Stimulated activated CD8-positive, alpha-beta memory T cell treated with anti-CD3 and anti-CD28 coated beads, Interleukin-15, amount 100 ng/mL, for 24 hours (primary cell): Measurements from ENCODE around the gene NDUFB7.
A peak's percentile ranks its signal among the peaks of the same experiment; 100 is the strongest.
"Not testable (repeated sequence)": the region's sequence is repeated elsewhere in the genome, so short reads cannot be mapped to it uniquely, and the experiment has no call there.

Experiments used
- DNase-seq: peaks from one replicate; pipeline ENCODE4 v3.0.0-alpha.2; 2020; ENCODE audit warnings: low read depth

The NDUFB7 gene

DNA sequence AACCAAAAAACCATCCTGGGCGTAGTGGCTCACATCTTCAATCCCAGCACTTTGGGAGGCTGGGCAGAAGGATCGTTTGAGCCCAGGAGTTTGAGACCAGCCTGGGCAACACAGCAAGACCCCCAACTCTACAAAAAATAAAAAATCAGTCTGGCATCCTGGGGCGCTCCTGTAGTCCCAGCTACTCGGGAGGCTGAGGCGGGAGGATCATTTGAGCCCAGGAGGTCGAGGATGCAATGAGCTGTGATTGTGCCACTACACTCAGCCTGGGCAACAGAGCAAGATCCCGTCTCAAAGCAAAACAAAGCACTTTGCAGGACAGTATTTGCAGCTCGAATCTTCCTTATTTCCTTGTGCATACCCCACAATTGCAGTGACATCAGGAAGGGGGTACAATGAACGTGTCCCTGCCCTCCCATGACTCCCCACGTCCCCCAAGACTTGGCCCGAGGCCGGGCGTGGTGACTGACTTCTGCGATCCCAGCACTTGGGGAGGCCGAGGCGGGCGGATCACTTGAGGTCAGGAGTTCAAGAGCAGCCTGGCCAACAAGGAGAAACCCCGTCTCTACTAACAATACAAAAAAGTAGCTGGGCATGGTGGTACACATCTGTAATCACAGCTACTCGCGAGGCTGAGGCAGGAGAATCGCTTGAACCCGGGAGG, 870 bp downstream of the NDUFB7 start:
- no peak for DNase-seq

GRCh38 chr19:14567079-14567478, 4.8 kb downstream of the NDUFB7 start:
- no peak for DNase-seq

DNA sequence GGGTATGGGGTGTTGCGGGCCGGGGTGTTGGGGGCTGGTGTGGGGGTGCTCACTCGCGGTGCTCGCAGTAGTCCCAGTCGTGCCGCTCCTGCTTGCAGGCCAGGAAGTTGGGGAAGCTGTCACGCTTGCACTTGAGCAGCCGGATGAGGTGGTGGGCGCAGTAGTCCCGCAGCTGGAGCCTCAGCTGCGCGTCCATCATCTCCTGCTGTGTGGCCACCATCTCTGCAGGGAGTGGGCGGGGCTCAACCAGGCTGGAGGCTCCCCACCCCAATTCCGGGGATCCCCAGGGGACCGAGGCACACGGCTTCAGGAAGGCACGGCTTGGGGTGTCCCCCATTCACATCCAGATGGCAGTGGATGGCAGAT, 5.2 kb downstream of the NDUFB7 start:
- no peak for DNase-seq

- no peak for DNase-seq
Measured at GRCh38 chr19:14565765-14566711, 5.8 kb downstream of the NDUFB7 start.

DNA sequence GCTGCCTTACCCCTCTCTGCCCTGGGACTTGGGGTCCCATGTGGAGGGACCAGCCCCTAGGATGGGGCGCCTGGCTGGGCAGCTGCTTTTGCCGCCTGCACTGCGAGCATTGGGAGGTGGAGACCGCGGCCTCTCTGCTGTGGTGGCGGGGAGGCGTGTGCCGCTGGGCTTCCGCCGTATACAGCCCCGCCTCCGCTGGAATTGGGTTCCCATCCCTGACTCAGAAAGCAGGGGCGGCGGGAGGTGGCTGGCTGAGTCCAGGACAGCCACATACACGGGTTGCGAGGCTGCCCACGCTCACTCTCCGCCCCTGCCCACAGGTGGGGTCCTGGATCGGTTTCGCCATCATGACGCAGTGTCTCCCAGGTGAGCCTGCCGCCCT, 6.6 kb downstream of the NDUFB7 start:
- no peak for DNase-seq

- not testable (repeated sequence) for DNase-seq
Measured at GRCh38 chr19:14564652-14565297, 7.1 kb downstream of the NDUFB7 start.

DNA sequence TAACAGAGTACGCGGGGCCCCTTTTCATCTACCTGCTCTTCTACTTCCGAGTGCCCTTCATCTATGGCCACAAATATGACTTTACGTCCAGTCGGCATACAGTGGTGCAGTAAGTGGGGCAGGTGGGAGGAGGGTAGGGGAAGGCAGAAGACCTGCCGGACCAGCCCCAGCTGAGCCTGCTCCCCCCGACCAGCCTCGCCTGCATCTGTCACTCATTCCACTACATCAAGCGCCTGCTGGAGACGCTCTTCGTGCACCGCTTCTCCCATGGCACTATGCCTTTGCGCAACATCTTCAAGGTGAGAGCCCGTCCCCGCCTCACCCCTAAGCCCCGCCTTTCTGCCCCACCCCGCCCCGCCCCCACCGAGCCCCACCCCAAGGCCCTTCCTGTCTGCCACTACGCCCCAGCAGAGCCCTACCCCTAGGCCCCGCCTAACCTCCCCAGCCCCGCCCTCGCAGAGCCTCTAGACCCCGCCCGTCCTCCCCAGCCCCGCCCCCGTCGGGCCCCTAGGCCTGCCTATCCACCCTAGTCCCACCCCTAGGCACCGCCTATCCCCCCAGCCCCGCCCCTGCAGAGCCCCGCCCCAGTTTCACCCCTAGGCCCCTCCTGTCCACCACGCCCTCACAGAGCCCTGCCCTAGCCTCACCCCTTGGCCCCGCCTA, 7.7 kb downstream of the NDUFB7 start:
- peak; percentile 40 for DNase-seq

DNA sequence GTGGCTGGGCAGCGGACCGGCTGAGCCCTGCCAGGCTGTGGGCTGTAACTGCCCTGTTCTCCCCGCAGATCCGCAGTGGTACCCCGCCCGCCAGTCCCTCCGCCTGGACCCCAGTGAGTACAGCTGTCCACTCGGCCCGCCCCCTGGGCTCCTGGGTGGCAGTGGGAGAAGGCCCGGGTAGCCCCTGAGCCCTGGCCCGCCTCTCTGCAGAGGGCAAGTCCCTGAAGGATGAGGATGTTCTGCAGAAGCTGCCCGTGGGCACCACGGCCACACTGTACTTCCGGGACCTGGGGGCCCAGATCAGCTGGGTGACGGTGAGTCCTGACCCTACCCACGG, 8.3 kb downstream of the NDUFB7 start:
- DNase-seq = no peak

DNA sequence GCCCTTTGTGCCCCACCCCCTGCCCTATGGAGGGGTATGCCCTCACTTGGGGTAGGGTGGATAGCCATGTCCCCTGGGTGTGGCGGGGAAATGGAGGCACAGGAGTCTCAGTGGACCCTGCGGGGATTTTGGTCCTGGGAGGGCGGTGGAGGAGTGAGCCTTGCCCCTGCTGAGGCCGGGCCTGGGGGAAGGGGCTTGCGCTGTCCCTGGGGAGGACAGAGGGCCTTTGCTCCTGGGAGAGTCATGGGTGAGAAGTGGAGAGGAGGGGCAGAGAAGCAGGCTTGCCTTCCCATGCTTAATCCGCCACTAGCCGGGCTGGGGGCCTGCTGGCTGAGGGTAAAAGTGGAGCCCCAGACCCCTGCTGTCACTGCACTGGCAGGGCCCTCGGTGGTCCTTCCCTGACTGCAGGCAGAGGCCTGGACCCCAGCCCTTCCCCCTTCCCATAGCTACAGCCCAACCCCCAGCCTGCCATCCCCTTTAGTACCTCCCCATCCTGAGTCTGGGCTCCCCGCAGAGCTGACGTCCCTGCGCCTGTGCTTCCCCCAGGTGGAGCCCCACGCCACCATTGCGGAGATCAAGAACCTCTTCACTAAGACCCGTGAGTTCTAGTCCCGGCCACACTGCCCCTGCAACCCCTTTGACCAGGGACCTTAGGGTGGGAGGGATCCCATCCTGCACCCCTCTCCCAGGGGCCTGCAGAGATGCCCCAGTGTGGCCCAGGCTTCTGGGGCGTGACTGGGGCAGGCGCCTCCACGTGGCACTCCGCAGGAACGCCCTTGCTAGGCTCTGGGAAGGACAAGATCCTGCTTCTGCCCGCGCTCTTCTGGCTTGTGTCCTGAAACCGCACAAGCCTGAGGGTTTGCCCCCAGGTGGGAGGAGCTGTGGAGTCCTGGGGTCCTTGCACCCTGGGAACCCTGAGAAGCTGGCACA, 8.9 kb downstream of the NDUFB7 start:
- DNase-seq = no peak

- DNase-seq = no peak
Measured at GRCh38 chr19:14561847-14562351, 10.0 kb downstream of the NDUFB7 start.

DNA sequence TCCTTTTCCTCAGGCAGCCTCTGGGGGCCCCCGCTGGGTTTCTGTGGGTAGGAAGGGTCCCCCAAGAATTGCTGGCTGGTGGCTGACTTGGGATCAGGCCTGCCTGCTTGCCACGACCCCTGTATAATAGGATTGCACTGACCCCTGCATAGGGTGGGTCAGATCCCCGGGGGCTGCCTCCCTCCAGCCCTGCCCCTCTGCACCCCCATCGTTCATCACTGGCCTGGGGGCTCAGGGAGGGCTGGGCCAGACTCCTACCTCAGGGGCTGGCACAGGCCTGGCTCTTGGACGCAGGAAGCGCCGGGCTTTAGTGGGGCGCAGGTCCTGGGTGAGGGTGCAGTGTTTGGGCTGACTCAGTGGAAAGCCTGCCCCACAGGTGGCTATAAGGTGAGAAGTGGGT, 10.6 kb downstream of the NDUFB7 start:
- no peak for DNase-seq

DNA sequence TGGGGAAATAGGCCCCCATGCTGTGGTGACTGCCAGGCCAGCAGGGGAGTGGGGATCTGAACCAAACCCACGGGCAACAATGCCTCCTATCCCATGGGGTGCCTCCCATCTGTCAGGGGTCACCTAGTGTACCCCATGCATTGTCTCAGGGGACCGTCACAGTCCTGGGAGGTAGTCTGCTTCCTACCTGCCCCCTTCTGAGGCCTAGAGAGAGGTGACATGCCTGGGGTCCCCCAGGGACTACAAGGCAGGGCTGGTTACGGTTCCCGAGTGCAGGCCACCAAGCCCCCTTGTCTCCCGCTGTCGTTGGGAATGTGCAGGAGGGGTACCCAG, 11.1 kb downstream of the NDUFB7 start:
- no peak for DNase-seq

DNA sequence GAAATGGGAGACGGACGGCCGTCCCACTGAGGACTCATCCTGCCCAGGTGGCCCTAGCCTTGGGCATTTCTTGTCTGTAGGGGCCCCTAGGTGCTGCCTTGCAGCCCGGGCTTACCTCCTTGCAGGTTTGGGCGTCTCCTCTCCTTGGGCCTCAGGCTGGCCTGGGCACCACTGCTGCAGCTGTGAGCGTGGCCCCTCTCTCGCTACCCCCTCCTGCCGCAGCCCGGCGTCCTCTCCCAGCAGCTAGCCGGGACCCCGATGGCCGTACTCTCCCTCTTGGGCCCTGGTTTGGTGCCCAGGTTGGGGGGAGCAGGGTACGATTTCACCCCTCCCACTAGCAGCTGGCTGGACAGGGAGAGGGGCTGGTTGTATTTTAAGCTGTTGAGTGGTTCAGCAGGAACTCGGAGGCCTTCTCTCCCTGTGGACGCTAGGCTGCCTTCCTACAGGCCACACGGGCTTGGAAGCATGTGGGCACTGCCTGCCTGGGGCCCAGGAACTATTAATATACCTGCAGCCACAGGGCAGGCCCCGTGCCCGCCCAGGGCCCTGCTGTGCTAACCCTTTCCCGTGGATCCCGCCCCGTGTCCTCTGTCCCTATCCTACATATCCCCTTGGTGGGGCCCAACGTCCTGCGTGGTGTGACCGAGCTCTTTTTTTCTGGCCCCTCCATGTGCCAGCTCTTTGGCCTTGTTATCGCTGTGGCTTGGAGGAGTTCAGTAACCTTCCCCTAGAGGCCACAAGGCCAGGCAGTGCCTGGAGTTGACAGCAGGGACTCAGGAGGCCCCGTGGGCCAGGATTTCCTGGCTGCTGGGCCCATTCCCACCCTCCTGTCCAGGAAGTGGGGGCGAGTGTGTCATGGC, 11.7 kb downstream of the NDUFB7 start:
- DNase-seq = no peak

DNA sequence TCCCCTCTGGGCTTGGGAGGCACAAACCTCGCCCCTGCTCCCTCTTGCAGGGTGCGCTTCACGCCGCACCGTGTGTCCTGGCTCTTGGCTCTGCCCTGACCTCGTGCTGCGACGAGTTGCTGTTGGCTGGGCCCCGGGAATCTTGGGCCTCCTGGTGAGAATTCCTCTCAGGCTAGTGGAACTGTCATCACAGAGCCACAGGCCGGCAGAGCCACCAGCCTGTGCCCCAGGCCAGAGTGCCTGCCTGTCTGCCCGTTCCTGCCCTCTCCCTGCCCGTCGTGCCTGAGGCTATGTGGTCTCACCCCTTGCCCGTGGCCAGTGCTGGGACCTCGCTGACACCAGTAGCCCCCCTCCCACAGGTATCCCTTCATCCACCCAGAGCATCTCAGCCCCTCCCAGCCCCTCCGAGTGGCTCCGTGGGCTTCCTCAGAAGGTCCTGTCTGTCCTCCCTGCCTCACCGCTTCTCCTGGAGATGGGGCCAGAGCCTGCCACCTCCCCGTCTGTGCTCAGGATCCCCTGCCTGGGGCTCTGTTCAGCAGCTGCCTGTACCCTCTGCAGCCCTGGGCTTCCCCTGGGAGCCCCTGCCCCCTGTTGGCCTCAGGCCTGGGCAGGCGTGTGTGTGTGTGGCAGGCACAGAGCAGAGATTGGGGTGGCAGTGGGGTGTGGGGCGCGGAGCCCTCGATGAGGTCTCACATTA, 13.3 kb downstream of the NDUFB7 start:
- DNase-seq = no peak

DNA sequence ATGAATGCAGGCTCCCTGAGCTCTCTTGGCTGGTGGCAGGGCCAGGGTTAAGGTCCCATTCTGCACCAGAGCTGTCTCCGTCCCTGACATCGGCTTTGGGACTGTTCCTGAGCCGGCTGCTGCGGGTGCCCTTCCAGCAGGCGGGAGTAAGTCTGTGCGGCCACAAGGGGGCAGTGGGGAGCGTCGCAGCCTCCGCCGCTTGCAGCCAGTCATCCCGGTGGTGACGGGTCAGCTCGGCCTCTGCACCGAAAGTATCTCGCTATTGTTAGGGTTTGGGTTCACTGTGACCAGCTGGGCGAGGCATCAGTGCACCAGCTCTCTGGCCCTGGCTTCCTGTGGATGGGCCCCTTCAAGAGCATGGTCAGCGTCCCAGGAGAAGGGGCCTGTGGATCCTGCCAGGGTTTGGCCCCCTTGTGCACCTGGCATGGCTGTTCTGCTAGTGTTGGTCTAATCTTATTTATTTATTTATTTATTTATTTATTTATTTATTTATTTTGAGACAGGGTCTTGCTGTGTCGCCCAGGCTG, 15.1 kb downstream of the NDUFB7 start:
- peak; percentile 54 for DNase-seq

- no peak for DNase-seq
Measured at GRCh38 chr19:14555918-14556661, 15.8 kb downstream of the NDUFB7 start.

- DNase-seq = no peak
Measured at GRCh38 chr19:14554382-14554812, 17.5 kb downstream of the NDUFB7 start.

DNA sequence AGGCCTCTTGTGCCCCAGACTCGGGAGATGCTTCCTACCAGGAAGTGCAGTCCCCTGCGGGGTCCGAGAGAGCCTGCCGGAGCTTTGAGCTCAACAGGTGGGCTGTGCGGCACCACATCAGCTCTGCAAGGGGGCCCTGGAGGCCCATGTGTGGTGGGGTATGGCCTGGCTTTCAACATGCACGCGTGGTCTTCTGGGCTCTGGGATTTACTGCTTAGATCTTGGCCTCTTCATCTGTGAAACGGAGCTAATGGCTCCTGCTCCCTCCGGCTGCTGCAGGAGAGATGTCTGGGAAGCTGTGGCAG, 18.0 kb downstream of the NDUFB7 start:
- DNase-seq = no peak
